Measurements from ENCODE around the gene NKD2. TPM values are rescaled to one million over a fixed set of nuclear protein-coding genes. Genes with fewer than 3 reads are reported as not detected.

NKD2 gene
- polyA plus RNA-seq, 1 donor (not counting 4 experiments of a cell fraction or from before 2014, with no cell fraction given) = not detected

DNA sequence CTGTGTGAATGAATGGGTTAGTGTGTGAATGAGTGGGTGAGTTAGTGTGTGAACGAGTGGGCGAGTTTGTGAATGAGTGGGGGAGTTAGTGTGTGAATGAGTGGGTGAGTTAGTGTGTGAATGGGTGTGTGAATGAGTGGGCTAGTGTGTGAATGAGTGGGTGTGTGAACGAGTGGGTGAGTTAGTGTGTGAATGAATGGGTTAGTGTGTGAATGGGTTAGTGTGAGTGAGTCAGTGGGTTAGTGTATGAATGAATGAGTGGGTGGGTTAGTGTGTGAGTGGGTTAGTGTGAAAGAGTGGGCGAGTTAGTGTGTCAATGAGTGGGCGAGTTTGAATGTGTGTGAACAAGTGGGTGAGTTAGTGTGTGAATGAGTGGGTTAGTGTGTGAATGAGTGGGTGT lies 35.5 kb downstream of the NKD2 start:
- no peak overlapping the region for H3K4me3 ChIP-seq (ENCODE audit: control insufficient read depth in 2 of 3, extremely low read depth in 1 of 3, insufficient read depth in 2 of 3, low read depth in 1 of 3, low read length in 3 of 3)
- DNase-seq (ENCODE audit: low read depth, low spot score) = no peak

DNA sequence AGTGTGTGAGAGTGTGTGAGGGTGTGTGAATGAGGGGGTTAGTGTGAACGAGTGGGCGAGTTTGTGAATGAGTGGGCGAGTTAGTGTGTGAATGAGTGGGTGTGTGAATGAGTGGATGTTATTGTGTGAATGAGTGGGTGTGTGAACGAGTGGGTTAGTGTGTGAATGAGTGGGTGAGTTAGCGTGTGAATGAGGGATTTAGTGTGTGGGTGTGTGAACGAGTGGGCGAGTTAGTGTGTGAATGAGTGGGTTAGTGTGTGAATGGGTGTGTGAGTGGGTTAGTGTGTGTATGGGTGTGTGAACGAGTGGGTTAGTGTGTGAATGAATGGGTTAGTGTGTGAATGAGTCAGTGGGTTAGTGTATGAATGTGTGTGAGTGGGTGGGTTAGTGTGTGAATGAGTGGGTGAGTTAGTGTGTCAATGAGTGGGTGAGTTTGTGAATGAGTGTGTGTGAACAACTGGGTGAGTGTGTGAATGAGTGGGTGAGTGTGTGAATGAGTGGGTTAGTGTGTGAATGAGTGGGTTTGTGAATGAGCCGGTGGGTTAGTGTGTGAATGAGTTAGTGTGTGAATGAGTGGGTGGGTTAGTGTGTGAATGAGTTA lies 37.5 kb downstream of the NKD2 start:
- no peaks in the 10 kb centered on the region for H4K20me1 ChIP-seq (ENCODE audit: control insufficient read depth, extremely low read depth, insufficient read depth, low read length)
- H3K9me1 ChIP-seq (ENCODE audit: control insufficient read depth, extremely low read depth, insufficient read depth, low read length) = no peaks in the 10 kb centered on the region
- H3K36me3 ChIP-seq (ENCODE audit: control insufficient read depth in 2 of 2, extremely low read depth in 1 of 2, insufficient read depth in 2 of 2, low read length in 2 of 2) = no peaks in the 10 kb centered on the region
- DNase-seq (ENCODE audit: low read depth, low spot score) = no peak
- H3K79me2 ChIP-seq (ENCODE audit: control insufficient read depth, insufficient read depth, low read length) = no peaks in the 10 kb centered on the region
- dilution Hi-C loops (cut with MboI; ENCODE audit: extremely low pct_ligation_motif_present, low sequenced_read_pairs) = no loop called here
- TF ChIP-seq, protein P1, sequence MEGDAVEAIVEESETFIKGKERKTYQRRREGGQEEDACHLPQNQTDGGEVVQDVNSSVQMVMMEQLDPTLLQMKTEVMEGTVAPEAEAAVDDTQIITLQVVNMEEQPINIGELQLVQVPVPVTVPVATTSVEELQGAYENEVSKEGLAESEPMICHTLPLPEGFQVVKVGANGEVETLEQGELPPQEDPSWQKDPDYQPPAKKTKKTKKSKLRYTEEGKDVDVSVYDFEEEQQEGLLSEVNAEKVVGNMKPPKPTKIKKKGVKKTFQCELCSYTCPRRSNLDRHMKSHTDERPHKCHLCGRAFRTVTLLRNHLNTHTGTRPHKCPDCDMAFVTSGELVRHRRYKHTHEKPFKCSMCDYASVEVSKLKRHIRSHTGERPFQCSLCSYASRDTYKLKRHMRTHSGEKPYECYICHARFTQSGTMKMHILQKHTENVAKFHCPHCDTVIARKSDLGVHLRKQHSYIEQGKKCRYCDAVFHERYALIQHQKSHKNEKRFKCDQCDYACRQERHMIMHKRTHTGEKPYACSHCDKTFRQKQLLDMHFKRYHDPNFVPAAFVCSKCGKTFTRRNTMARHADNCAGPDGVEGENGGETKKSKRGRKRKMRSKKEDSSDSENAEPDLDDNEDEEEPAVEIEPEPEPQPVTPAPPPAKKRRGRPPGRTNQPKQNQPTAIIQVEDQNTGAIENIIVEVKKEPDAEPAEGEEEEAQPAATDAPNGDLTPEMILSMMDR (optimal IDR thresholded peaks at IDR 0.05 in 1 of 3, IDR thresholded peaks at IDR 0.05 in 1 of 3, conservative IDR thresholded peaks at IDR 0.05 in 1 of 3; ENCODE audit: extremely low read depth in 1 of 3, insufficient read depth in 2 of 3, low read length in 3 of 3) = no peak
- no peak for TF ChIP-seq EZH2 (IDR thresholded peaks at IDR 0.05; ENCODE audit: low read length)
- no peak for FAIRE-seq
- H3K27ac ChIP-seq (ENCODE audit: control insufficient read depth, insufficient read depth, low read length) = no peak overlapping the region
- no peak overlapping the region for H3K4me2 ChIP-seq (ENCODE audit: control insufficient read depth, extremely low read depth, insufficient read depth, low read depth, low read length)
- H2AFZ ChIP-seq (ENCODE audit: control insufficient read depth, low read length) = no peak overlapping the region
- H3K9me3 ChIP-seq (ENCODE audit: control insufficient read depth, low read depth, low read length) = no peaks in the 10 kb centered on the region
- H3K4me3 ChIP-seq (ENCODE audit: control insufficient read depth in 2 of 3, extremely low read depth in 1 of 3, insufficient read depth in 2 of 3, low read depth in 1 of 3, low read length in 3 of 3) = no peak overlapping the region
- H3K4me1 ChIP-seq (ENCODE audit: control insufficient read depth, extremely low read depth, insufficient read depth, low read length) = no peaks in the 10 kb centered on the region
- no peaks in the 10 kb centered on the region for H3K27me3 ChIP-seq (ENCODE audit: control insufficient read depth, extremely low read depth, insufficient read depth, low read length)
- no peak overlapping the region for H3K9ac ChIP-seq (ENCODE audit: control insufficient read depth, extremely low read depth, insufficient read depth, low read length)

More for the DNA sequence above, 35.5 kb downstream of the NKD2 start:
- no peak overlapping the region for H3K27ac ChIP-seq (ENCODE audit: control insufficient read depth, insufficient read depth, low read length)
- H3K27me3 ChIP-seq (ENCODE audit: control insufficient read depth, extremely low read depth, insufficient read depth, low read length) = no peaks in the 10 kb centered on the region
- no peak overlapping the region for H2AFZ ChIP-seq (ENCODE audit: control insufficient read depth, low read length)
- H3K4me1 ChIP-seq (ENCODE audit: control insufficient read depth, extremely low read depth, insufficient read depth, low read length) = no peaks in the 10 kb centered on the region
- H3K36me3 ChIP-seq (ENCODE audit: control insufficient read depth in 2 of 2, extremely low read depth in 1 of 2, insufficient read depth in 2 of 2, low read length in 2 of 2) = no peaks in the 10 kb centered on the region
- no peaks in the 10 kb centered on the region for H3K9me1 ChIP-seq (ENCODE audit: control insufficient read depth, extremely low read depth, insufficient read depth, low read length)
- no peak for FAIRE-seq
- dilution Hi-C loops (cut with MboI; ENCODE audit: extremely low pct_ligation_motif_present, low sequenced_read_pairs) = no loop called here
- no peaks in the 10 kb centered on the region for H3K9me3 ChIP-seq (ENCODE audit: control insufficient read depth, low read depth, low read length)
- TF ChIP-seq, protein P1 (optimal IDR thresholded peaks at IDR 0.05 in 1 of 3, IDR thresholded peaks at IDR 0.05 in 1 of 3, conservative IDR thresholded peaks at IDR 0.05 in 1 of 3; ENCODE audit: extremely low read depth in 1 of 3, insufficient read depth in 2 of 3, low read length in 3 of 3) = no peak
- TF ChIP-seq EZH2 (IDR thresholded peaks at IDR 0.05; ENCODE audit: low read length) = no peak
- no peak overlapping the region for H3K9ac ChIP-seq (ENCODE audit: control insufficient read depth, extremely low read depth, insufficient read depth, low read length)
- H3K4me2 ChIP-seq (ENCODE audit: control insufficient read depth, extremely low read depth, insufficient read depth, low read depth, low read length) = no peak overlapping the region
- no peaks in the 10 kb centered on the region for H4K20me1 ChIP-seq (ENCODE audit: control insufficient read depth, extremely low read depth, insufficient read depth, low read length)
- no peaks in the 10 kb centered on the region for H3K79me2 ChIP-seq (ENCODE audit: control insufficient read depth, insufficient read depth, low read length)
